ENCODE data around the gene FAM114A1. TPM values are rescaled to one million over a fixed set of nuclear protein-coding genes. Genes with fewer than 3 reads are reported as not detected.

Gene FAM114A1
- total and polyA plus RNA-seq, 2 of the 8 experiments (the other 6 are each of a cell fraction or from before 2014, with no cell fraction given), result 9.5 to 12.0 TPM

DNA sequence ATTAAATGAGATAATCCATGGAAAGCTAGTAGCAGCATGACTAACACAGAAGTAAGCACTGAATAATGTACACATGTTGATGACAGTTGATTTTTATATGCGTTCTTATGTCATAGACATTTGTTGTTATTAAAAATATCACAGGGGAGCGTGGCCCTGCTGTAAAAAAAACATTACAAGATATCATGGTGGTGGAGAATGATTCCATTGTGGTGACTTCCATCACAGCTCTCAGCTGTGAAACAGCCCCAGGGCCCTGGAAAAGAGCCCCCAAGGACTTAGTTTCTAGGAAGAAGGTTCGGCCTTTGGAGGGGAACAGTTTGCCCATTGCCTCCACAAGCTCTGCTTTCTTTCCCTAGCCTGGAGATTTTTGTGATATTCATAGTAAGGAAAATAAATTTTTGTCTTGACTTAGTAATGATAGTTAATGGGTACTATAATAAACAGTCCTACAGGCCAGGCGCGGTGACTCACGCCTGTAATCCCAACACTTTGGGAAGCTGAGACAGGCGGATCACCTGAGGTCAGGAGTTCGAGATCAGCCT lies 49.9 kb downstream of the FAM114A1 start:
- no peak overlapping the region for H4K8ac ChIP-seq (ENCODE audit: extremely low read depth, insufficient read depth, low read length)
- FAIRE-seq (no peak), DNase-seq (ENCODE audit: low read depth in 1 of 2, low spot score in 2 of 2) (no peak)
- no peaks in the 10 kb centered on the region for H3K27me3 ChIP-seq (replicated peaks in 1 of 4; ENCODE audit: control insufficient read depth in 3 of 4, extremely low read depth in 1 of 4, insufficient read depth in 3 of 4, low read length in 3 of 4)
- H3K14ac ChIP-seq (ENCODE audit: insufficient read length), result no peak overlapping the region
- no peak overlapping the region for H3K4me2 ChIP-seq (ENCODE audit: insufficient read depth in 1 of 2, low read depth in 2 of 2, low read length in 2 of 2)
- TF ChIP-seq KDM1A (IDR thresholded peaks at IDR 0.05; ENCODE audit: borderline replicate concordance, low read length) (no peak), POLR2AphosphoS5 (IDR thresholded peaks at IDR 0.05; ENCODE audit: low read depth, low read length) (no peak), RFX5 (IDR thresholded peaks at IDR 0.05; ENCODE audit: borderline replicate concordance, low read depth, low read length) (no peak), TCF12 (IDR thresholded peaks at IDR 0.05; ENCODE audit: low read depth, low read length) (no peak), CBX5 (IDR thresholded peaks at IDR 0.05; ENCODE audit: low read depth, low read length) (no peak), SIX5 (IDR thresholded peaks at IDR 0.05; ENCODE audit: low read depth, low read length) (no peak), GTF2F1 (IDR thresholded peaks at IDR 0.05; ENCODE audit: borderline replicate concordance, low read depth, low read length) (no peak), SIN3A (conservative IDR thresholded peaks at IDR 0.05 in 1 of 2, IDR thresholded peaks at IDR 0.05 in 1 of 2; ENCODE audit: low read depth in 1 of 2, low read length in 2 of 2) (no peak)
- TF ChIP-seq, protein P1, sequence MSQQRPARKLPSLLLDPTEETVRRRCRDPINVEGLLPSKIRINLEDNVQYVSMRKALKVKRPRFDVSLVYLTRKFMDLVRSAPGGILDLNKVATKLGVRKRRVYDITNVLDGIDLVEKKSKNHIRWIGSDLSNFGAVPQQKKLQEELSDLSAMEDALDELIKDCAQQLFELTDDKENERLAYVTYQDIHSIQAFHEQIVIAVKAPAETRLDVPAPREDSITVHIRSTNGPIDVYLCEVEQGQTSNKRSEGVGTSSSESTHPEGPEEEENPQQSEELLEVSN (IDR thresholded peaks at IDR 0.05), result no peak
- TF ChIP-seq, protein P2, sequence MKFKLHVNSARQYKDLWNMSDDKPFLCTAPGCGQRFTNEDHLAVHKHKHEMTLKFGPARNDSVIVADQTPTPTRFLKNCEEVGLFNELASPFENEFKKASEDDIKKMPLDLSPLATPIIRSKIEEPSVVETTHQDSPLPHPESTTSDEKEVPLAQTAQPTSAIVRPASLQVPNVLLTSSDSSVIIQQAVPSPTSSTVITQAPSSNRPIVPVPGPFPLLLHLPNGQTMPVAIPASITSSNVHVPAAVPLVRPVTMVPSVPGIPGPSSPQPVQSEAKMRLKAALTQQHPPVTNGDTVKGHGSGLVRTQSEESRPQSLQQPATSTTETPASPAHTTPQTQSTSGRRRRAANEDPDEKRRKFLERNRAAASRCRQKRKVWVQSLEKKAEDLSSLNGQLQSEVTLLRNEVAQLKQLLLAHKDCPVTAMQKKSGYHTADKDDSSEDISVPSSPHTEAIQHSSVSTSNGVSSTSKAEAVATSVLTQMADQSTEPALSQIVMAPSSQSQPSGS (IDR thresholded peaks at IDR 0.05; ENCODE audit: low read length), result no peak
- no peak overlapping the region for H3K18ac ChIP-seq (ENCODE audit: extremely low read depth, low read length)
- H3K9ac ChIP-seq (replicated peaks in 1 of 4; ENCODE audit: extremely low read depth in 1 of 4, low read depth in 3 of 4, low read length in 3 of 4), result no peak overlapping the region
- H4K20me1 ChIP-seq (replicated peaks in 1 of 2; ENCODE audit: control insufficient read depth in 1 of 2, insufficient read depth in 2 of 2, low read length in 2 of 2), result no peaks in the 10 kb centered on the region
- H2BK15ac ChIP-seq (ENCODE audit: low read length), result no peak overlapping the region
- H3K4ac ChIP-seq (replicated peaks; ENCODE audit: insufficient read length, low read depth, low read length), result no peak overlapping the region
- H2BK12ac ChIP-seq (ENCODE audit: low read depth, low read length), result no peak overlapping the region
- H3K79me2 ChIP-seq (ENCODE audit: control insufficient read depth in 1 of 2, insufficient read depth in 2 of 2, low read length in 2 of 2), result no peaks in the 10 kb centered on the region
- H3K36me3 ChIP-seq (ENCODE audit: control insufficient read depth in 2 of 4, insufficient read depth in 4 of 4, low read length in 3 of 4), result no peaks in the 10 kb centered on the region; a peak in 1 of 8 replicates
- H4K91ac ChIP-seq (replicated peaks; ENCODE audit: insufficient read length, low read length), result no peak overlapping the region
- CTCF ChIA-PET (ENCODE audit: partially characterized antibody), result interaction anchor here (0.7 to 1.4 kb wide), 5 partner anchors 15 to 597 kb away, joined by 3 to 6 read pairs (median 4); no protein-coding TSS in a partner anchor
- no peaks in the 10 kb centered on the region for H3K79me1 ChIP-seq (ENCODE audit: low read depth, low read length)
- no peak overlapping the region for H2BK5ac ChIP-seq (ENCODE audit: low read depth, low read length)
- no peaks in the 10 kb centered on the region for H3K23me2 ChIP-seq (ENCODE audit: low read depth, low read length)
- 84% methylated on average over 8 of the region's 8 CpGs; no CpG with 5 or more reads in 1 of the 2 experiments for WGBS, 2 experiments (ENCODE audit: extremely low coverage in 1 of 2, insufficient coverage in 1 of 2, insufficient read length in 1 of 2, insufficient replicate concordance in 2 of 2, low coverage in 1 of 2, low lambda C conversion rate in 2 of 2, missing lambda C conversion rate in 1 of 2)
- H2BK120ac ChIP-seq (replicated peaks; ENCODE audit: low read depth, low read length), result no peak overlapping the region
- no peak overlapping the region for H2BK20ac ChIP-seq (ENCODE audit: low read length)
- no peak overlapping the region for H2AK5ac ChIP-seq (ENCODE audit: low read depth, low read length)
- no peaks in the 10 kb centered on the region for H3K4me1 ChIP-seq (replicated peaks in 1 of 4; ENCODE audit: control insufficient read depth in 3 of 4, insufficient read depth in 4 of 4, low read length in 3 of 4)
- no peak overlapping the region for H3K27ac ChIP-seq (ENCODE audit: low read depth, low read length)
- POLR2A ChIA-PET (ENCODE audit: partially characterized antibody), result interaction anchor here (0.7 kb wide), 1 partner anchor 28 kb away, joined by 3 read pairs; no protein-coding TSS in a partner anchor
- no peak overlapping the region for H4K5ac ChIP-seq (ENCODE audit: insufficient read length, low read depth, low read length)
- H3K9me3 ChIP-seq (ENCODE audit: insufficient read depth in 2 of 2, low read depth in 1 of 2, low read length in 1 of 2), result no peaks in the 10 kb centered on the region
- H3K23ac ChIP-seq (ENCODE audit: insufficient read length), result no peak overlapping the region
- no peak overlapping the region for H2AFZ ChIP-seq (ENCODE audit: low read length)
- no peak overlapping the region for H3K4me3 ChIP-seq (ENCODE audit: extremely low read depth in 1 of 4, insufficient read depth in 2 of 4, low read depth in 3 of 4, low read length in 4 of 4)
- no peak overlapping the region for H3K56ac ChIP-seq (replicated peaks; ENCODE audit: insufficient read length, low read depth, low read length)

Measured in H1 (cell line).